GM19395 (cell line): ENCODE measurements around the gene EFCAB7.
"Not testable (repeated sequence)": the region's sequence is repeated elsewhere in the genome, so short reads cannot be mapped to it uniquely, and the experiment has no call there.

ENCODE experiments used
- ATAC-seq: cut with Tn5 transposase; IDR thresholded peaks from one replicate; pipeline ENCODE4 v1.9.1; 2021; ENCODE audit warnings: mild to moderate bottlenecking, moderate library complexity; ENCODE audit not compliant: unreplicated experiment

EFCAB7 gene

GRCh38 chr1:63548303-63548702 is 25.0 kb downstream of the EFCAB7 start:
- no peak for ATAC-seq

GRCh38 chr1:63548877-63549276 is 25.6 kb downstream of the EFCAB7 start:
- ATAC-seq, result no peak

DNA sequence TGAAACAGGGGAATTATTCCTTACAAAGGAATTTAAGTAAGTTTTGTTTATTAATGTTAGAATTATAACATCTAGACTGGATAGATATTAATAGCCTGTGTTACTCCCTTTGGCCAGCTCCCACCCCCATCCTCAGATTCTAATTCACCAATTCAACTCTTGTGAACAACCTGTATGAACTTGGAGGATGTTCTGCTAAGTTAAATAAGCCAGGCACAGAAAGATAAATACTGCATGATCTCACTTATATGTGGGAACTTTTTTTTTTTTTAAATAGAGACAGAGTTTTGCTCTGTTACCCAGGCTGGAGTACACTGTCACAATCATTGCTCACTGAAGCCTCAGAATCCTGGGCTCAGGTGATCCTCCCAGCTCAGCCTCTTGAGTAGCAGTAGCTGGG is 32.2 kb downstream of the EFCAB7 start:
- no peak for ATAC-seq

- no peak for ATAC-seq
Measured at GRCh38 chr1:63557365-63557987, 34.2 kb downstream of the EFCAB7 start.

- ATAC-seq, result no peak
Measured at GRCh38 chr1:63559357-63559756, 36.0 kb downstream of the EFCAB7 start.

DNA sequence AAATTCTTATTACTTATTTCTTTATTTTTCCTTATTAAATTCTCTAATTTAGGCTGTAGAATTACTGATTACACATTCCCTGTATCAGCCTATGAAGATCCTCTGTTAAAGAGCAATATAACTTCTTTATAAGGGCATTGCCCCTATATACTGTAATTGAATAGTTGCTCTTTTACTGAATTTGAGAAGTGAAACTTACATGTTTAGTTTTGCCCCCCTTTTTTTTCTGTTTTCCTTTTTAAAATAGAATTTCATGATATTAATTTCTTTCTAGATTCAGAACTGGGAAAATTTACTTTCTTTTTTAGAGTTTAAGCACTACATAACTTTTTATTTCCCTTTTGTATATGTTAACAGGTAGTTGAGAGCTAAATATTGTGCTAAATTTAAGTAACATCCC is 40.4 kb downstream of the EFCAB7 start:
- ATAC-seq, result no peak

GRCh38 chr1:63569068-63569467 is 45.7 kb downstream of the EFCAB7 start:
- ATAC-seq, result no peak

DNA sequence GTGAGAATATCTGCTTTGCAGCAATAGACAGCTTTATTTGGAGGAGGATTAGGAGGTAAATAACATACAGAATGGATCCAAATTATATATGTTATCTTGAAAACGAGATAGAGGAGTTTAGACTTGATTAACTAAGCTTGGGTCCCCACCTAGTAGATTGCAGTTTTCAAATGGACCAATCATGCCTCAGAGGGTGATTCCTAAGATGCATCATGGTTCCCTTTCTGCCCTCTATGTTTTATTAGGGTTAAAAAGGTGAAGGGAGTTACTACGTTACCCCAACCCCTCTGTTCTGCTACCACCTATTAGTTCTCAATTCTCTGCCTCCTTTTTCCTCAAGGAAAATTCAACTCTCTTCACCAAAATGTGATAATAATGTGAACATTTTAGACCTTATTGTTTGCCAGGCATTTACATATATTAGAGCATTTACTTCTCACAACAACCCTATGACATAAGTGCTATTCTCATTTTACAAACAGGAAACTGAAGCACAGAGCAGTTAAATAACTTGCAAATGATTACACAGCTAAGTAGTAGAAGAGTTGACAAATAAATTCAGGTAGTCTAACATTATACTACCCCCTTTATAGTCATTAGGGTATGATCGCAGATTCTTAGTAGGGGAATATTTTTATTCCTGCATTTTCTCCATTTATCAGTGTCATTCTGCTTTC is 46.5 kb downstream of the EFCAB7 start:
- no peak for ATAC-seq

DNA sequence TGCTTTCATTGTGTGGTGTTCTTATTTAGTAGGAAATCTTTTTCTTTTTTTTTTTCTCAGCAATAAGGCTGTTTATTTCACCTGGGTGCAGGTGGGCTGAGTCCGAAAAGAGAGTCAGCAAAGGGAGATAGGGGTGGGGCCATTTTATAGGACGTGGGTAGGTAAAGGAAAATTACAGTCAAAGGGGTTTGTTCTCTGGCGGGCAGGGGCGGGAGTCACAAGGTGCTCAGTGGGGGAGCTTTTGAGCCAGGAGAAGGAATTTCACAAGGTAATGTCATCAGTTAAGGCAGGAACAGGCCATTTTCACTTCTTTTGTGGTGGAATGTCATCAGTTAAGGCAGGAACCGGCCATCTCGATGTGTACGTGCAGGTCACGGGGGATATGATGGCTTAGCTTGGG is 49.4 kb downstream of the EFCAB7 start:
- ATAC-seq, result not testable (repeated sequence)

GRCh38 chr1:63574203-63574796 is 51.0 kb downstream of the EFCAB7 start:
- ATAC-seq, result not testable (repeated sequence)

DNA sequence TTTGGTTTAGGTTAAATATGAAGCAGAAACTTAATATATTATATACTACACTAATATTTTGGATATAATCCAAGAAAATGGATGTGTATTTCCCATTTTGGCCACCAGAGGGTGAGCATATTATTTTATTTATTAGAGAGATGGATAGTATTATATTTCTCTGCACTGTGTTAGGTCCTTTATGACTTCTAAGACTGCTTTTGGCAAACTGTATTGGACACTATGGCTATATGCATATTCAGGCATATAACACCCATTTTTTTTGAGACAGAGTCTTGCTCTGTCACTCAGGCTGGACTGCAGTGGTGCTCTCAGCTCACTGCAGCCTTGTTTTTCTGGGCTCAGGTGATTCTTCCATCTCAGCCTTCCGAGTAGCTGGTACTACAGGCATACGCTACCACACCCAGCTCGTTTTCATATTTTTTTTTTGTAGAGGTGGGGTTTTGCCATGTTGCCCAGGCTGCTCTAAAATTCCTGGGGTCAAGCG is 52.1 kb downstream of the EFCAB7 start:
- ATAC-seq, result no peak

- ATAC-seq, result not testable (repeated sequence)
Measured at GRCh38 chr1:63586326-63586725, 63.0 kb downstream of the EFCAB7 start.

- no peak for ATAC-seq
Measured at GRCh38 chr1:63590166-63590560, 66.8 kb downstream of the EFCAB7 start.

- no peak for ATAC-seq
Measured at GRCh38 chr1:63592536-63593302, 69.4 kb downstream of the EFCAB7 start.

DNA sequence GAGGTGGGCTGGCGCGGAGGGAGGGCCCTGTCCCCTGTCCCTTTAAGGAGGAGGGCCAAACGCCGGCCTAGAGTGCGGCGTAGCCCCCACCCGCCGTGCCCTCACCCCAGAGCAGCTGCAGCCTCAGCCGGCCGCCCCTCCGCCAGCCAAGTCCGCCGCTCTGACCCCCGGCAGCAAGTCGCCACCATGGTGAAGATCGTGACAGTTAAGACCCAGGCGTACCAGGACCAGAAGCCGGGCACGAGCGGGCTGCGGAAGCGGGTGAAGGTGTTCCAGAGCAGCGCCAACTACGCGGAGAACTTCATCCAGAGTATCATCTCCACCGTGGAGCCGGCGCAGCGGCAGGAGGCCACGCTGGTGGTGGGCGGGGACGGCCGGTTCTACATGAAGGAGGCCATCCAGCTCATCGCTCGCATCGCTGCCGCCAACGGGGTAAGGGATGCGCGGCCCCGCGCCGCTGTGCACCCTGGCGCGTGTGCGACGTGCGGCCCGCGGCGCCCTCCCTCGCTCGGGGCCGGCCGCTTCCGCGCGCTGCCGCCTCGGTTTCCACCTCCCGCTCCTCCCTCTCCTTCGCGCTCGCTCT is 70.1 kb downstream of the EFCAB7 start, which contains the start of gene PGM1:
PGM1 (plus strand) TSS at position 109 of the 583 bp plus-strand sequence; CDS start at position 187, 78 bp downstream.
- peak; percentile 76 for ATAC-seq

GRCh38 chr1:63593886-63594605 is 70.7 kb downstream of the EFCAB7 start:
- peak; percentile 63 for ATAC-seq

DNA sequence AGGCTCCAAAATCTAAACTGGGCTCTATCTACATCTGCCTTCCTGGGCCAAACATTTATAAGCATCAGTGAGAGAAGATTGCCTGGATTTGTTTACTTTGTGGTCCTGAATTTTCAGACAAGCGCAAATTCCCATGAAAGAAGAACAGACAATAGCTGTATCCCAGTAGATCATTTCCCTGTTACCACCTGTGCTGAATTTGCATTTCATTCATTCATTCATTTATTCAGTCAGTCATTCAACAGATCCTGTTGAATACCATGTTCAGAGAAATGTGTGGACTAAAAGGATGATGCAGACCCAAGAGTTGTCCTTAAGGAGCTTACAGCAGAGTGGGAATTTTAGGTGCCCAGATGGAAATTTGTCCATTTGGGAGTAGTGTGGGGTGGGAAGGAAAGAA is 72.1 kb downstream of the EFCAB7 start:
- ATAC-seq, result no peak

- no peak for ATAC-seq
Measured at GRCh38 chr1:63599799-63600198, 76.5 kb downstream of the EFCAB7 start.

- no peak for ATAC-seq
Measured at GRCh38 chr1:63600248-63600647, 76.9 kb downstream of the EFCAB7 start.

GRCh38 chr1:63601061-63601460 is 77.7 kb downstream of the EFCAB7 start:
- no peak for ATAC-seq
